Ascending aorta (tissue), 2 donors: ENCODE measurements around the gene CEP192. TPM values are rescaled to one million over a fixed set of nuclear protein-coding genes. Genes with fewer than 3 reads are reported as not detected.

Experiments used
- DNase-seq, 2 donors: peaks; one replicate each; pipeline ENCODE4 v3.0.0-alpha.2; 2019; ENCODE audit warnings: low spot score in 2 of 2
- H3K27ac ChIP-seq, 2 donors: fragments of 200-600 bp; sonication (generic); one replicate each; pipeline ENCODE4 v1.5.1; 2016 to 2017; ENCODE audit warnings: mild to moderate bottlenecking in 1 of 2
- H3K27me3 ChIP-seq: fragments of 200-600 bp; sonication (generic); one replicate; pipeline ENCODE4 v1.5.1; 2017
- H3K36me3 ChIP-seq, 2 donors: fragments of 200-600 bp; sonication (generic); one replicate each; pipeline ENCODE4 v1.5.1; 2016
- H3K4me1 ChIP-seq, 2 donors: fragments of 200-600 bp; sonication (generic); one replicate each; pipeline ENCODE4 v1.5.1; 2016 to 2017; ENCODE audit warnings: mild to moderate bottlenecking in 1 of 2
- H3K4me3 ChIP-seq, 2 donors: fragments of 200-600 bp; sonication (generic); one replicate each; pipeline ENCODE4 v1.5.1; 2016 to 2017; ENCODE audit warnings: mild to moderate bottlenecking in 1 of 2
- H3K9me3 ChIP-seq, 2 donors: fragments of 200-600 bp; sonication (generic); one replicate each; pipeline ENCODE4 v1.5.1; 2016
- CTCF ChIP-seq, 3 experiments: fragments of 200-600 bp in 2 of 3; fragments of 450-650 bp in 1 of 3; sonication (generic) in 2 of 3; IDR thresholded peaks; one replicate each; pipeline ENCODE4 v1.5.1; 2016 to 2019; ENCODE audit warnings: antibody characterized with exemption in 3 of 3, mild to moderate bottlenecking in 1 of 3, moderate library complexity in 1 of 3
- intact Hi-C: fragments of 100-400 bp; cut with DNase I; formaldehyde crosslinking; loops from one replicate; pipeline ENCODE4 v1.15.1; 2023
- total RNA-seq: library from RNA; depleted of rRNA; stranded (reverse); fragments of >200 nt; gene quantifications from one replicate; pipeline ENCODE4 v1.1.0, GENCODE V29; 2016

Gene CEP192
- total RNA-seq, 1 donor from 2014 or later, result 3.1 TPM

- no peak for TF ChIP-seq CTCF (IDR thresholded peaks at IDR 0.05)
- H3K9me3 ChIP-seq, result peaks cover 8% of the 10 kb centered on the region in 2 donors
- no peak overlapping the region for H3K27ac ChIP-seq
- H3K27me3 ChIP-seq, result no peaks in the 10 kb centered on the region
- DNase-seq, result no peak
- intact Hi-C loops, result no loop called here
- H3K4me1 ChIP-seq, result no peaks in the 10 kb centered on the region
- no peak overlapping the region for H3K4me3 ChIP-seq
- H3K36me3 ChIP-seq, result no peaks in the 10 kb centered on the region
These were observed 154.6 kb downstream of the CEP192 start for GRCh38 chr18:13145636-13146190.

- TF ChIP-seq CTCF (IDR thresholded peaks at IDR 0.05), result no peak
- Histone ChIP-seq H3K9me3 (peaks cover 8% of the 10 kb centered on the region in 2 donors), H3K36me3 (no peaks in the 10 kb centered on the region), H3K27ac (no peak overlapping the region), H3K27me3 (no peaks in the 10 kb centered on the region), H3K4me3 (no peak overlapping the region), H3K4me1 (no peaks in the 10 kb centered on the region)
- intact Hi-C loops, result no loop called here
- DNase-seq, result no peak
These were observed 156.0 kb downstream of the CEP192 start for GRCh38 chr18:13147130-13147529.

- DNase-seq, result no peak
- H3K4me1 ChIP-seq, result no peaks in the 10 kb centered on the region
- no peak for TF ChIP-seq CTCF (IDR thresholded peaks at IDR 0.05)
- intact Hi-C loops, result no loop called here
- peaks cover 0 to 10% of the 10 kb centered on the region in 2 donors for H3K9me3 ChIP-seq
- H3K36me3 ChIP-seq, result no peaks in the 10 kb centered on the region
- no peaks in the 10 kb centered on the region for H3K27me3 ChIP-seq
- H3K27ac ChIP-seq, result no peak overlapping the region
- H3K4me3 ChIP-seq, result no peak overlapping the region
These were observed 160.5 kb downstream of the CEP192 start for GRCh38 chr18:13151656-13152055.

GRCh38 chr18:13158428-13158827 lies 167.3 kb downstream of the CEP192 start:
- intact Hi-C loops, result no loop called here
- H3K4me3 ChIP-seq, result no peak overlapping the region

GRCh38 chr18:13159579-13159978 lies 168.4 kb downstream of the CEP192 start:
- intact Hi-C loops, result no loop called here
- no peak overlapping the region for H3K4me3 ChIP-seq
- H3K36me3 ChIP-seq, result no peaks in the 10 kb centered on the region
- no peaks in the 10 kb centered on the region for H3K27me3 ChIP-seq
- DNase-seq, result no peak
- no peaks in the 10 kb centered on the region for H3K4me1 ChIP-seq
- TF ChIP-seq CTCF (IDR thresholded peaks at IDR 0.05), result peak; percentile 32 to 76 (median 44)
- H3K9me3 ChIP-seq, result peaks cover 3 to 26% of the 10 kb centered on the region in 2 donors
- H3K27ac ChIP-seq, result no peak overlapping the region

More at GRCh38 chr18:13158428-13158827, 167.3 kb downstream of the CEP192 start:
- no peak for TF ChIP-seq CTCF (IDR thresholded peaks at IDR 0.05)
- H3K27me3 ChIP-seq, result no peaks in the 10 kb centered on the region
- H3K4me1 ChIP-seq, result no peaks in the 10 kb centered on the region
- DNase-seq, result no peak
- peaks cover 3 to 26% of the 10 kb centered on the region in 2 donors for H3K9me3 ChIP-seq
- no peaks in the 10 kb centered on the region for H3K36me3 ChIP-seq
- H3K27ac ChIP-seq, result no peak overlapping the region
